Suprapubic skin (tissue), 4 donors: Measurements from ENCODE around the gene RAB6B. TPM values are rescaled to one million over a fixed set of nuclear protein-coding genes. Genes with fewer than 3 reads are reported as not detected.
A peak's percentile ranks its signal among the peaks of the same experiment; 100 is the strongest.

Source experiments
- DNase-seq, 2 donors: peaks; one replicate each; pipeline ENCODE4 v3.0.0-alpha.2; 2019; ENCODE audit warnings: low spot score in 2 of 2
- H3K27ac ChIP-seq: fragments of 200-600 bp; sonication (generic); one replicate; pipeline ENCODE4 v1.5.1; 2019
- H3K27me3 ChIP-seq: fragments of 200-600 bp; sonication (generic); one replicate; pipeline ENCODE4 v1.5.1; 2019
- H3K36me3 ChIP-seq: fragments of 200-600 bp; sonication (generic); one replicate; pipeline ENCODE4 v1.5.1; 2019
- H3K4me1 ChIP-seq: fragments of 200-600 bp; sonication (generic); one replicate; pipeline ENCODE4 v1.5.1; 2019
- H3K4me3 ChIP-seq: fragments of 200-600 bp; sonication (generic); one replicate; pipeline ENCODE4 v1.5.1; 2019; ENCODE audit warnings: mild to moderate bottlenecking
- H3K9me3 ChIP-seq: fragments of 200-600 bp; sonication (generic); one replicate; pipeline ENCODE4 v1.5.1; 2019
- EP300 ChIP-seq: sonication (generic); formaldehyde crosslinking; IDR thresholded peaks from one replicate; pipeline ENCODE4 v1.6.1; 2017; ENCODE audit warnings: antibody characterized with exemption
- POLR2A ChIP-seq, 2 donors: fragments of 450-650 bp; IDR thresholded peaks; one replicate each; pipeline ENCODE4 v1.6.1; 2017; ENCODE audit warnings: antibody characterized with exemption in 2 of 2, mild to moderate bottlenecking in 2 of 2, moderate library complexity in 2 of 2
- POLR2AphosphoS5 ChIP-seq, 3 donors: sonication (generic); formaldehyde crosslinking; IDR thresholded peaks; one replicate each; pipeline ENCODE4 v1.6.1; 2017; ENCODE audit warnings: antibody characterized with exemption in 3 of 3
- whole genome bisulfite sequencing: methylation state at CpG from one replicate; pipeline ENCODE4 v1.1.5; 2018; 5-methylcytosine and 5-hydroxymethylcytosine counted together
- total RNA-seq, 4 donors: library from RNA; depleted of rRNA; stranded (reverse); fragments of >200 nt; gene quantifications; one replicate each; pipeline ENCODE4 v1.1.0, GENCODE V29; 2016
- TF ChIP-seq, protein P1 (sequence below), 2 donors: fragments of 200-600 bp in 1 of 2; fragments of 450-650 bp in 1 of 2; sonication (generic) in 1 of 2; IDR thresholded peaks; one replicate each; pipeline ENCODE4 v1.5.1; 2016 to 2019; ENCODE audit warnings: antibody characterized with exemption in 2 of 2, mild to moderate bottlenecking in 1 of 2, moderate library complexity in 1 of 2

Gene RAB6B
- total RNA-seq, 4 donors from 2014 or later: 0.34 to 1.3 (median 0.83) TPM

- H3K27me3 ChIP-seq: no peaks in the 10 kb centered on the region
- no peaks in the 10 kb centered on the region for H3K36me3 ChIP-seq
- no peak for DNase-seq
- H3K9me3 ChIP-seq: no peaks in the 10 kb centered on the region
- no peak overlapping the region for H3K4me3 ChIP-seq
- TF ChIP-seq, protein P1, sequence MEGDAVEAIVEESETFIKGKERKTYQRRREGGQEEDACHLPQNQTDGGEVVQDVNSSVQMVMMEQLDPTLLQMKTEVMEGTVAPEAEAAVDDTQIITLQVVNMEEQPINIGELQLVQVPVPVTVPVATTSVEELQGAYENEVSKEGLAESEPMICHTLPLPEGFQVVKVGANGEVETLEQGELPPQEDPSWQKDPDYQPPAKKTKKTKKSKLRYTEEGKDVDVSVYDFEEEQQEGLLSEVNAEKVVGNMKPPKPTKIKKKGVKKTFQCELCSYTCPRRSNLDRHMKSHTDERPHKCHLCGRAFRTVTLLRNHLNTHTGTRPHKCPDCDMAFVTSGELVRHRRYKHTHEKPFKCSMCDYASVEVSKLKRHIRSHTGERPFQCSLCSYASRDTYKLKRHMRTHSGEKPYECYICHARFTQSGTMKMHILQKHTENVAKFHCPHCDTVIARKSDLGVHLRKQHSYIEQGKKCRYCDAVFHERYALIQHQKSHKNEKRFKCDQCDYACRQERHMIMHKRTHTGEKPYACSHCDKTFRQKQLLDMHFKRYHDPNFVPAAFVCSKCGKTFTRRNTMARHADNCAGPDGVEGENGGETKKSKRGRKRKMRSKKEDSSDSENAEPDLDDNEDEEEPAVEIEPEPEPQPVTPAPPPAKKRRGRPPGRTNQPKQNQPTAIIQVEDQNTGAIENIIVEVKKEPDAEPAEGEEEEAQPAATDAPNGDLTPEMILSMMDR (IDR thresholded peaks at IDR 0.05): no peak
- TF ChIP-seq POLR2A (IDR thresholded peaks at IDR 0.05) (no peak), POLR2AphosphoS5 (IDR thresholded peaks at IDR 0.05) (no peak), EP300 (no peak)
- no peak overlapping the region for H3K27ac ChIP-seq
- WGBS: 92% methylated on average over 12 of the region's 12 CpGs
- no peaks in the 10 kb centered on the region for H3K4me1 ChIP-seq
Measured at GRCh38 chr3:133859381-133860234, 36.1 kb downstream of the RAB6B start.

DNA sequence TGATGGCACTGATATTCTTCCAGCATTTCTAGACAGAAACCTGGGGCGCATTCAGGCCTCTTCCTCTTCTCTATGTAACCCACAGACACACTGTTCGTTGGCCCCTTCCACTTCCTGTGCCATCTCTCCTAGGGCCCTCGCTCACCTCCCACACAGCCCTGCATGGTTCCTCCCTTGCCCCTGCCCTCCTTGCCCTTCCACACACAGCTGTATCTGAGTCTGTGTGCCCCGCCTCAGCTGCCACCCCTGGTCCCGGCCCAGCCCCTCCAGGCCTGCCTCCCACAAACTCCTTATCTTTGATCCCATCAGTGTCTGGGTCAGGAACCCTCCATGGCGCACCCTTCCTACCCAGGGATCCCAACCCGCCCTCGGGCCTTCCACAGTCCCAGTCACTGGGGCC lies 37.9 kb downstream of the RAB6B start:
- no peak for TF ChIP-seq POLR2AphosphoS5 (IDR thresholded peaks at IDR 0.05)
- TF ChIP-seq, protein P1 (IDR thresholded peaks at IDR 0.05): no peak
- no peak for TF ChIP-seq EP300
- no peak for TF ChIP-seq POLR2A (IDR thresholded peaks at IDR 0.05)
- Histone ChIP-seq H3K4me1 (no peaks in the 10 kb centered on the region), H3K36me3 (no peaks in the 10 kb centered on the region), H3K4me3 (no peak overlapping the region), H3K27ac (no peak overlapping the region), H3K9me3 (no peaks in the 10 kb centered on the region), H3K27me3 (no peaks in the 10 kb centered on the region)
- 81% methylated on average over 8 of the region's 8 CpGs for WGBS
- DNase-seq: peak in 1 of 2 donors; percentile 77

DNA sequence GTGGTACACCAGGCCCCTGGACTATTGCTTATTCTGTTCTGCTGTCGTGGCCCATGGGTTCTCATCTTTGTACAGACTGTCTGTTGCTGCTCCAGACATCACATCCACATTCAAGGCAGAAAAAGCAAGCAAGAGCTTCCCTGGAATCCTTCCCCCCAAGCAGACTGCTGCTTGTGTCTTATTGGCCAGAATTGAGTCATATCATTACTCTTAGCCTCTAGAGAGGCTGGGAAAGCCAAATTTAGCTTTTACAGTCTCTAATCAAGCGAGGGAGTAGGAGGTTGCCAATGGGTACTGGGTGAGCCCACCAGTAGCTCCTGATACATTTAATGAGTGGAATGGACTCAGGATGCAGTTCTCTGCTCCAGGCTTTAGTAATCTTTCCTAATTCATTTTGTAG lies 39.4 kb downstream of the RAB6B start:
- no peak for DNase-seq
- H3K27me3 ChIP-seq: no peaks in the 10 kb centered on the region
- H3K9me3 ChIP-seq: no peaks in the 10 kb centered on the region
- H3K4me1 ChIP-seq: no peaks in the 10 kb centered on the region
- no peak overlapping the region for H3K4me3 ChIP-seq
- no peaks in the 10 kb centered on the region for H3K36me3 ChIP-seq
- 82% methylated on average over 2 of the region's 2 CpGs for WGBS
- no peak overlapping the region for H3K27ac ChIP-seq
- TF ChIP-seq EP300: no peak
- TF ChIP-seq, protein P1 (IDR thresholded peaks at IDR 0.05): no peak
- TF ChIP-seq POLR2A (IDR thresholded peaks at IDR 0.05): no peak
- no peak for TF ChIP-seq POLR2AphosphoS5 (IDR thresholded peaks at IDR 0.05)

- no peak for TF ChIP-seq POLR2AphosphoS5 (IDR thresholded peaks at IDR 0.05)
- no peak overlapping the region for H3K4me3 ChIP-seq
- H3K4me1 ChIP-seq: no peaks in the 10 kb centered on the region
- no peaks in the 10 kb centered on the region for H3K27me3 ChIP-seq
- H3K9me3 ChIP-seq: no peaks in the 10 kb centered on the region
- H3K36me3 ChIP-seq: no peaks in the 10 kb centered on the region
- peak in 1 of 2 donors; percentile 20 for DNase-seq
- H3K27ac ChIP-seq: no peak overlapping the region
- 88% methylated on average over 6 of the region's 6 CpGs for WGBS
Measured at GRCh38 chr3:133855772-133856171, 39.9 kb downstream of the RAB6B start.

GRCh38 chr3:133855002-133855370 lies 40.7 kb downstream of the RAB6B start:
- Histone ChIP-seq H3K27ac (no peak overlapping the region), H3K4me3 (no peak overlapping the region), H3K9me3 (no peaks in the 10 kb centered on the region), H3K27me3 (no peaks in the 10 kb centered on the region), H3K4me1 (no peaks in the 10 kb centered on the region), H3K36me3 (no peaks in the 10 kb centered on the region)
- WGBS: 67% methylated on average over 2 of the region's 4 CpGs
- no peak for TF ChIP-seq POLR2A (IDR thresholded peaks at IDR 0.05)
- TF ChIP-seq EP300: no peak
- TF ChIP-seq POLR2AphosphoS5 (IDR thresholded peaks at IDR 0.05): no peak
- TF ChIP-seq, protein P1 (IDR thresholded peaks at IDR 0.05): no peak
- DNase-seq: peak in 1 of 2 donors; percentile 12
